Activated T-cell treated with anti-CD3 and anti-CD28 coated beads, Interleukin-2, amount 50 U/mL, for 4 hours (primary cell): ENCODE results near the gene SLC27A6. TPM values are rescaled to one million over a fixed set of nuclear protein-coding genes. Genes with fewer than 3 reads are reported as not detected.
"Not testable (repeated sequence)": the region's sequence is repeated elsewhere in the genome, so short reads cannot be mapped to it uniquely, and the experiment has no call there.

Source experiments
- ATAC-seq, 2 donors: fragments of 200-7000 bp; cut with Tn5 transposase; one replicate each; pipeline ENCODE4 v1.10.0; 2021
- DNase-seq: peaks from one replicate; pipeline ENCODE4 v3.0.0-alpha.2; 2020
- H3K27me3 Mint-ChIP-seq: one replicate; pipeline ENCODE4 v1.8.0; 2021; ENCODE audit warnings: low read depth, mixed read lengths
- H3K36me3 Mint-ChIP-seq: one replicate; pipeline ENCODE4 v1.8.0; 2022; ENCODE audit warnings: mixed read lengths; ENCODE audit not compliant: insufficient read depth
- H3K4me1 Mint-ChIP-seq: one replicate; pipeline ENCODE4 v1.8.0; 2021; ENCODE audit warnings: low read depth, mixed read lengths
- H3K4me3 Mint-ChIP-seq: one replicate; pipeline ENCODE4 v1.8.0; 2021; ENCODE audit warnings: mild to moderate bottlenecking, moderate library complexity, mixed read lengths
- H3K9me3 Mint-ChIP-seq: one replicate; pipeline ENCODE4 v1.8.0; 2021; ENCODE audit warnings: mixed read lengths
- total RNA-seq, 3 donors: library from RNA; stranded (reverse); gene quantifications; one replicate each; pipeline ENCODE4 v1.2.1, GENCODE V29; 2021

The SLC27A6 gene
- total RNA-seq, 3 donors from 2014 or later, result not detected

- no peaks in the 10 kb centered on the region for H3K4me1 Mint-ChIP-seq
- no peak for DNase-seq
- no peak overlapping the region for H3K4me3 Mint-ChIP-seq
- peaks cover 3% of the 10 kb centered on the region for H3K27me3 Mint-ChIP-seq
- no peak for ATAC-seq
- H3K36me3 Mint-ChIP-seq, result no peaks in the 10 kb centered on the region
- H3K9me3 Mint-ChIP-seq, result no peaks in the 10 kb centered on the region
These were observed 57.3 kb downstream of the SLC27A6 start for GRCh38 chr5:129022599-129022998.

GRCh38 chr5:129027260-129027659, 62.0 kb downstream of the SLC27A6 start:
- Mint-ChIP-seq H3K9me3 (no peaks in the 10 kb centered on the region), H3K4me3 (no peak overlapping the region), H3K27me3 (peaks cover 3% of the 10 kb centered on the region), H3K36me3 (no peaks in the 10 kb centered on the region), H3K4me1 (no peaks in the 10 kb centered on the region)
- ATAC-seq (no peak), DNase-seq (no peak)

DNA sequence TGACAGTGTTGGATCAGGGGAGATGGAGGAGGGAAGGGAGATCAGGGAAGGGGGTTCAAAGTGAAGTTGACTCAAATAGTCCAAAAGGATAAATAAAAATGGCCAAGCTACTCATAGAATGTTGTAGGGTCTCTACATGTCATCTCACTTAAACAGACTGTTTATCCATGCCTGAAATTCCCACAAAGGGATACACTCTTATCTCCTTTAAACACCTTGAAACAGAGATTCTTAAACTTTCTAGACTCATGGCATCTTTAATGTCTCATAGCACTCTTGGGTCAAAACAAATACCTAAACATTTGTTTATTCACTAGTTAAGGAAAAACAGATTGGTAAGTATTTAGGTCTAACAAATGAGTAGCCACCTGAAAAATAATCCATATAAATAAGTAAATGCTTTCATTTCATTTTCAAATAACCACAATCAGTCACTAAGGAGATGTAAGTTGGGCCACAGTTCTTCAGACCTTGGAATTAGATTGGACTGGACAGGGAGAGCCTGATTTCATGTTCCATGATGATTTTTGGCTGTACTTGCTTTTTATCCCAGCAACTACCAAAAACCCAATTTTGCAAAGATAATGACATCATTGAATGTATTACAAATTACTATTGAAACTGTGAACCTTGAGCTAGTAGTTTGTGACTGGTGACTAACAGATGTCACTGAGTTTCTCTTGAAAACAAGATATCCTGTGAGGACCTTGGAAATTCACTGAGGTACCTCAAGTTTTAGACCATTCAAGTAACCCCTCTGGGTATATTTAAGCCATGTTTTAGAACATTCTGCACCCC, 66.8 kb downstream of the SLC27A6 start:
- Mint-ChIP-seq H3K9me3 (no peaks in the 10 kb centered on the region), H3K36me3 (no peaks in the 10 kb centered on the region), H3K27me3 (peaks cover 11% of the 10 kb centered on the region), H3K4me1 (no peaks in the 10 kb centered on the region), H3K4me3 (no peak overlapping the region)
- DNase-seq, result no peak
- ATAC-seq, result no peak

- not testable (repeated sequence) for H3K4me3 Mint-ChIP-seq
These were observed 71.0 kb downstream of the SLC27A6 start for GRCh38 chr5:129036257-129036656.

DNA sequence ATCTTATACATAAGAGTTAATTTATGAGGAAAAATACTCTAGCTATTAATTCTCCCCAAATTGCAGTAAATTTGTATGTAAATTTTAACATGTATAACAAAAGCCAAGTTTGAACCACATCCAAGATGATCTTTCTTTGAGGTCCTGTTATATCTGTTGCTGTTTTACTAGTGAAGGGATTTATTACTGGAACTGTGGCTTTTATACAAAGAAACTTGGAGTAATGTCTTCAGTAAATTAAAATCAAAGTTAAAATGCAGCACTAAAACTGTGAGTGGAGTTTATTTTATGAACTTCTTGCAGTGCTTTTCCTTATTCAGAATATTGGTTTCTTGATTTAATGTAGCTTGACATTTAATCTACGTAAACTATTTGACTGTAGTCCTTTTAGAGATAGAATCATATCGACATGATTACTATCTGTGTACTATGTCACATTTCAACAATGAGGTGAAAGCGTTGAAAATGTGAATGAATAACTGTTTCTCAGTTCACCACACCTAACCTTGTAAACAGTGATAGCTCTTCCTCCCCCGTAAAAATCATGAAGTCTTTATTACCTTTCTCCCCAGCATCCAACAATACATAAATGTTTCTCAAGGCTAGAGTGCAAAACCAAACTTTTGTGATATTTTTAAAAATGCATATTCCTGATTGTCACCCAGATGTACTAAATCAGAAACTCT, 76.1 kb downstream of the SLC27A6 start:
- Mint-ChIP-seq H3K4me3 (no peak overlapping the region), H3K9me3 (peaks cover 21% of the 10 kb centered on the region), H3K27me3 (no peaks in the 10 kb centered on the region), H3K4me1 (no peaks in the 10 kb centered on the region), H3K36me3 (no peaks in the 10 kb centered on the region)
- DNase-seq (no peak), ATAC-seq (no peak)

More at GRCh38 chr5:129036257-129036656, 71.0 kb downstream of the SLC27A6 start:
- not testable (repeated sequence) for H3K9me3 Mint-ChIP-seq, H3K36me3 Mint-ChIP-seq, DNase-seq, H3K4me1 Mint-ChIP-seq, ATAC-seq
- H3K27me3 Mint-ChIP-seq, result peaks cover 11% of the 10 kb centered on the region

DNA sequence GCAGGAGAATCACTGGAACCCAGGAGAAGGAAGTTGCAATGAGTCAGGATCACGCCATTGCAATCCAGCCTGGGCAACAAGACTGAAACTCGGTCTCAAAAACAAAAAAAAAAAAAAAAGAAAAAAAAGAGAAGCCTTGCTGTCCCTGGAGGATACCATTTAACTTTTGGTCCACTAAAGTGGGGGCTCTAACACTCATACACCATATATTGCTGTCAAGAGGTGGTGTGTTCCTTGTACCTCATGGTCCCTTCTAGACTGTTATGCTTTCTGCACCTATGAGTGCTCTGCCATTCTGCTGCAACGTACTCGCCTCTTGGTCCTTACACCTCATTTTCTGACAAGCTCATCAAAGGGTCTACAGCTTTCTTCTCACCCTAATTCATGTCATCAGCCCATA, 77.0 kb downstream of the SLC27A6 start:
- no peak overlapping the region for H3K4me3 Mint-ChIP-seq
- no peaks in the 10 kb centered on the region for H3K27me3 Mint-ChIP-seq
- no peak for ATAC-seq
- peaks cover 21% of the 10 kb centered on the region for H3K9me3 Mint-ChIP-seq
- no peak for DNase-seq
- no peaks in the 10 kb centered on the region for H3K36me3 Mint-ChIP-seq
- no peaks in the 10 kb centered on the region for H3K4me1 Mint-ChIP-seq

DNA sequence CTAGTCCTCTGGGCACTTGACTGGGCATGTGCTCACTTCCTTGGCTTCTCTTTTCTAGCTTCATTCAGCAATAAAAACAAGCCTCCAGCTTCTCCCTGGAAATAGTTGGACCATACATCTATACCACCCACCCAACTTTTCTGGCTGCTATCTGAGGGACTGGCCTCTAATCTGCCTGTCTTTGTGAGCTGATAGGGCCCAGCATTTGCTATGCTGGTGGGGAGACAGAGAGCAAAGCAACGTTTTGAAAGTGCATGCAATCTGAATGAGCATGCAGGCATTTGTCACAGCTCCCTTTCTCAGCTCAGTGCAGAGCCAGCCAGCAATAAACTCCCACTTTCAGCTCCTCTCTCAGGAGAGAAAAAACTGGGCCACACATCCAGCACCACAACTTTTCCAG, 78.6 kb downstream of the SLC27A6 start:
- Mint-ChIP-seq H3K4me1 (no peaks in the 10 kb centered on the region), H3K27me3 (no peaks in the 10 kb centered on the region), H3K36me3 (no peaks in the 10 kb centered on the region), H3K4me3 (no peak overlapping the region), H3K9me3 (peaks cover 21% of the 10 kb centered on the region)
- DNase-seq (no peak), ATAC-seq (no peak)

DNA sequence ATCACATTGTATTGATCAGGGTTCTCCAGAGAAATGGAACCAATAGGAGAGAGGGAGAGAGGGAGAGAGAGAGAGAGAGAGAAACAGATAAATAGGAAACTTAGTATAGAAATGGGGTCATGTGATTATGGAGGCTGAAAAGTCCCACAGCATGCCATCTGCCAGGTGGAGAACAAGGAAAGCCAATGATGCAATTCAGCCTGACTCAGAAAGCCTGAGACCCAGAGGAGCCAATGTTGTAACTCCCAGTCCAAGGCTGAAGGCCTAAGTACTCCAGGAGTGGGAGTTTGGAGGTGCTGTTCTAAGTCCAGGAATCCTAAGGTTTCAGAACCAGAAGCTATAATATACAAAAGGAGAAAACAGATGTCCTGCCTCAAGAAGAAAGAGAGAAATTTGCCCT, 80.9 kb downstream of the SLC27A6 start:
- DNase-seq (no peak), ATAC-seq (no peak)
- Mint-ChIP-seq H3K9me3 (peaks cover 21% of the 10 kb centered on the region), H3K36me3 (no peaks in the 10 kb centered on the region), H3K27me3 (no peaks in the 10 kb centered on the region), H3K4me1 (no peaks in the 10 kb centered on the region), H3K4me3 (no peak overlapping the region)

GRCh38 chr5:129048509-129048908, 83.2 kb downstream of the SLC27A6 start:
- DNase-seq (no peak), ATAC-seq (no peak)
- Mint-ChIP-seq H3K36me3 (no peaks in the 10 kb centered on the region), H3K27me3 (no peaks in the 10 kb centered on the region), H3K4me1 (no peaks in the 10 kb centered on the region), H3K9me3 (peaks cover 21% of the 10 kb centered on the region), H3K4me3 (no peak overlapping the region)

GRCh38 chr5:129049126-129049799, 84.0 kb downstream of the SLC27A6 start:
- H3K4me1 Mint-ChIP-seq, result no peaks in the 10 kb centered on the region
- ATAC-seq, result no peak
- H3K4me3 Mint-ChIP-seq, result no peak overlapping the region
- H3K9me3 Mint-ChIP-seq, result peaks cover 17% of the 10 kb centered on the region
- no peak for DNase-seq
- H3K27me3 Mint-ChIP-seq, result peaks cover under 1% of the 10 kb centered on the region
- no peaks in the 10 kb centered on the region for H3K36me3 Mint-ChIP-seq

GRCh38 chr5:129051283-129051682, 86.0 kb downstream of the SLC27A6 start:
- Mint-ChIP-seq H3K36me3 (no peaks in the 10 kb centered on the region), H3K4me3 (no peak overlapping the region), H3K27me3 (peaks cover 11% of the 10 kb centered on the region), H3K4me1 (no peaks in the 10 kb centered on the region), H3K9me3 (no peaks in the 10 kb centered on the region)
- DNase-seq (no peak), ATAC-seq (no peak)

- DNase-seq (no peak), ATAC-seq (no peak)
- H3K9me3 Mint-ChIP-seq, result no peaks in the 10 kb centered on the region
- no peaks in the 10 kb centered on the region for H3K4me1 Mint-ChIP-seq
- peaks cover 11% of the 10 kb centered on the region for H3K27me3 Mint-ChIP-seq
- no peak overlapping the region for H3K4me3 Mint-ChIP-seq
- H3K36me3 Mint-ChIP-seq, result no peaks in the 10 kb centered on the region
These were observed 88.2 kb downstream of the SLC27A6 start for GRCh38 chr5:129053438-129053837.

DNA sequence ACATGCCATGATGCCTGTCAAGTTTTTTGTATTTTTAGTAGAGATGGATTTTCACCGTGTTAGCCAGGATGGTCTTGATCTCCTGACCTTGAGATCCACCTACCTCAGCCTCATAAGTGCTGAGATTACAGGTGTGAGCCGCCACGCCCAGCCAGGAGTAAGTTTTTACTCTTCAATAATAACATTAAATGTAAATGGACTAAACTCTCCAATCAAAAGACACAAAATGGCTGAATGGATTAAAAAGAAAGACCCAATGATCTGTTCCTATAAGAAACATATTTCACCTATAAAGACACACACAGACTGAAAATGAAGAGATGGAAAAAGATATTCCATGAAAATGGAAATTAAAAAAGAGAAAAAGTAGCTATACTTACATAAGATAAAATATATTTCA, 92.0 kb downstream of the SLC27A6 start:
- peaks cover 14% of the 10 kb centered on the region for H3K27me3 Mint-ChIP-seq
- H3K4me3 Mint-ChIP-seq, result no peak overlapping the region
- no peaks in the 10 kb centered on the region for H3K4me1 Mint-ChIP-seq
- H3K36me3 Mint-ChIP-seq, result no peaks in the 10 kb centered on the region
- H3K9me3 Mint-ChIP-seq, result no peaks in the 10 kb centered on the region
- DNase-seq, result no peak
- no peak for ATAC-seq

DNA sequence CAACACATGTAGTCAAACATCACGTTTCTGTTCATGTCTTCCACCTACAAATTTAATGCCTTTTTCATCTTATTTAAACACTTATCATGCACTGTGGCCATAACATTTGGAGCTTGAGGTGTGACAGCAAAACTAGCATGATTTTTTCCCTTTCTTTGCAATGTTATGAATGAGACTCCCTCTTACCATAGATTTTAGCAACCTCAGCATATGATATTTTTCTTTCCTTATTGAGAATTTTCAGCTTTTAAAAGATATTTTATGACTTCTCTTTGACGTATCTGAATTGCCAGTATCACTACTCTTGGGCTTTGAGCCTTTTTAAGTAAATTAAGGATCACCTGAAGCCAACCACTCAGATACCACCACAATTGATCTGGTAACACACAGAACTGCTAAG, 96.6 kb downstream of the SLC27A6 start:
- H3K4me1 Mint-ChIP-seq, result no peaks in the 10 kb centered on the region
- H3K4me3 Mint-ChIP-seq, result no peak overlapping the region
- DNase-seq (no peak), ATAC-seq (no peak)
- peaks cover 3% of the 10 kb centered on the region for H3K27me3 Mint-ChIP-seq
- no peaks in the 10 kb centered on the region for H3K9me3 Mint-ChIP-seq
- no peaks in the 10 kb centered on the region for H3K36me3 Mint-ChIP-seq
